SJSA1 (cell line): ENCODE results near the gene PPDPF. TPM values are rescaled to one million over a fixed set of nuclear protein-coding genes. Genes with fewer than 3 reads are reported as not detected.

Source experiments
- DNase-seq, 2 experiments: peaks; one replicate each; pipeline ENCODE4 v3.0.0-alpha.2; 2015 to 2020; ENCODE audit warnings: low spot score in 2 of 2, low read depth in 1 of 2
- H3K27ac ChIP-seq: fragments of 250-450 bp; sonication (Bioruptor Pico); 2 replicates; pipeline ENCODE4 v1.5.1; 2020; ENCODE audit warnings: mild to moderate bottlenecking, moderate library complexity
- H3K27me3 ChIP-seq: fragments of 250-450 bp; sonication (Bioruptor Pico); replicated peaks from 2 replicates; pipeline ENCODE4 v1.5.1; 2020; ENCODE audit warnings: mild to moderate bottlenecking, moderate library complexity
- H3K36me3 ChIP-seq: fragments of 250-450 bp; sonication (Bioruptor Pico); 2 replicates; pipeline ENCODE4 v1.5.1; 2020; ENCODE audit warnings: mild to moderate bottlenecking
- H3K4me1 ChIP-seq: fragments of 250-450 bp; sonication (Bioruptor Pico); replicated peaks from 2 replicates; pipeline ENCODE4 v1.6.1; 2021; ENCODE audit warnings: mild to moderate bottlenecking
- H3K4me3 ChIP-seq: fragments of 250-450 bp; sonication (Bioruptor Pico); 2 replicates; pipeline ENCODE4 v1.5.1; 2020; ENCODE audit warnings: mild to moderate bottlenecking
- H3K9me3 ChIP-seq: fragments of 250-450 bp; sonication (Bioruptor Pico); replicated peaks from 2 replicates; pipeline ENCODE4 v1.5.1; 2020; ENCODE audit warnings: mild to moderate bottlenecking
- total RNA-seq: library from RNA; depleted of rRNA; stranded (reverse); fragments of >200 nt; shearing (Covaris generic); gene quantifications from 2 replicates; pipeline ENCODE4 v1.2.3, GENCODE V29; 2014

Gene PPDPF
- total RNA-seq, 1 experiment from 2014 or later: 56.7 TPM

- Histone ChIP-seq H3K4me1 (peaks cover 17% of the 10 kb centered on the region), H3K9me3 (no peaks in the 10 kb centered on the region), H3K36me3 (peaks cover 17% of the 10 kb centered on the region), H3K27me3 (0 out of 2 replicates have a peak, but pooled peaks cover 3% of the 10 kb centered on the region), H3K4me3 (no peak overlapping the region), H3K27ac (no peak overlapping the region)
- DNase-seq: no peak
These were observed 2.9 kb upstream of the PPDPF start for GRCh38 chr20:63517376-63518309.

GRCh38 chr20:63518351-63518861, 2.2 kb upstream of the PPDPF start:
- peaks cover 4% of the 10 kb centered on the region; the same call in 1 of the 2 replicates for H3K9me3 ChIP-seq
- peaks cover 22% of the 10 kb centered on the region for H3K36me3 ChIP-seq
- 0 out of 2 replicates have a peak, but pooled peaks cover 3% of the 10 kb centered on the region for H3K27me3 ChIP-seq
- H3K4me3 ChIP-seq: no peak overlapping the region
- H3K4me1 ChIP-seq: peaks cover 17% of the 10 kb centered on the region
- H3K27ac ChIP-seq: no peak overlapping the region
- DNase-seq: no peak

GRCh38 chr20:63518946-63519667, 1.5 kb upstream of the PPDPF start:
- peak overlapping the region; percentile 91 for H3K4me3 ChIP-seq
- H3K9me3 ChIP-seq: peaks cover 5% of the 10 kb centered on the region; the same call in 1 of the 2 replicates
- H3K27ac ChIP-seq: no peak overlapping the region
- peaks cover 26% of the 10 kb centered on the region for H3K36me3 ChIP-seq
- 0 out of 2 replicates have a peak, but pooled peaks cover 3% of the 10 kb centered on the region for H3K27me3 ChIP-seq
- DNase-seq: peak in 1 of 2 experiments; percentile 47
- H3K4me1 ChIP-seq: peaks cover 17% of the 10 kb centered on the region

GRCh38 chr20:63519668-63520503, 679 bp upstream of the PPDPF start:
- peaks cover 5% of the 10 kb centered on the region; the same call in 1 of the 2 replicates for H3K9me3 ChIP-seq
- peaks cover 17% of the 10 kb centered on the region for H3K4me1 ChIP-seq
- H3K4me3 ChIP-seq: peak overlapping the region; percentile 91
- peak; percentile 52 to 80 for DNase-seq
- H3K27me3 ChIP-seq: 0 out of 2 replicates have a peak, but pooled peaks cover 3% of the 10 kb centered on the region
- H3K27ac ChIP-seq: no peak overlapping the region; the same call in 1 of the 2 replicates
- H3K36me3 ChIP-seq: peaks cover 26% of the 10 kb centered on the region

GRCh38 chr20:63520934-63521601, 503 bp downstream of the PPDPF start:
- no peaks in the 10 kb centered on the region for H3K27me3 ChIP-seq
- peak; percentile 64 to 76 for DNase-seq
- H3K9me3 ChIP-seq: peaks cover 5% of the 10 kb centered on the region; the same call in 1 of the 2 replicates
- H3K36me3 ChIP-seq: peaks cover 26% of the 10 kb centered on the region
- peaks cover 17% of the 10 kb centered on the region for H3K4me1 ChIP-seq
- H3K27ac ChIP-seq: peak overlapping the region; percentile 90
- peak overlapping the region; percentile 91 for H3K4me3 ChIP-seq

- peaks cover 17% of the 10 kb centered on the region for H3K4me1 ChIP-seq
- H3K27me3 ChIP-seq: no peaks in the 10 kb centered on the region
- no peak for DNase-seq
- H3K9me3 ChIP-seq: peaks cover 5% of the 10 kb centered on the region; the same call in 1 of the 2 replicates
- peaks cover 26% of the 10 kb centered on the region for H3K36me3 ChIP-seq
- peak overlapping the region; percentile 91 for H3K4me3 ChIP-seq
- peak overlapping the region; percentile 90; the same call in 1 of the 2 replicates for H3K27ac ChIP-seq
These were observed 1.0 kb downstream of the PPDPF start for GRCh38 chr20:63521602-63522001.

GRCh38 chr20:63522091-63522868, 1.7 kb downstream of the PPDPF start:
- H3K27me3 ChIP-seq: no peaks in the 10 kb centered on the region
- peak overlapping the region; percentile 9; the same call in 1 of the 2 replicates for H3K4me3 ChIP-seq
- H3K4me1 ChIP-seq: peaks cover 17% of the 10 kb centered on the region
- peaks cover 26% of the 10 kb centered on the region for H3K36me3 ChIP-seq
- H3K27ac ChIP-seq: no peak overlapping the region
- peaks cover 5% of the 10 kb centered on the region; the same call in 1 of the 2 replicates for H3K9me3 ChIP-seq
- no peak for DNase-seq

- no peak for DNase-seq
- H3K9me3 ChIP-seq: peaks cover 5% of the 10 kb centered on the region; the same call in 1 of the 2 replicates
- peaks cover 26% of the 10 kb centered on the region for H3K36me3 ChIP-seq
- H3K27me3 ChIP-seq: no peaks in the 10 kb centered on the region
- no peak overlapping the region for H3K27ac ChIP-seq
- H3K4me1 ChIP-seq: peaks cover 17% of the 10 kb centered on the region
- no peak overlapping the region for H3K4me3 ChIP-seq
These were observed 2.5 kb downstream of the PPDPF start for GRCh38 chr20:63522981-63523611.

- DNase-seq: no peak
- peaks cover 5% of the 10 kb centered on the region; the same call in 1 of the 2 replicates for H3K9me3 ChIP-seq
- H3K27ac ChIP-seq: no peak overlapping the region
- peaks cover 10% of the 10 kb centered on the region for H3K4me1 ChIP-seq
- no peak overlapping the region for H3K4me3 ChIP-seq
- no peaks in the 10 kb centered on the region for H3K27me3 ChIP-seq
- H3K36me3 ChIP-seq: peaks cover 26% of the 10 kb centered on the region
These were observed 4.6 kb downstream of the PPDPF start for GRCh38 chr20:63525185-63525584.

- H3K27ac ChIP-seq: no peak overlapping the region
- H3K4me3 ChIP-seq: no peak overlapping the region
- peaks cover 24% of the 10 kb centered on the region for H3K36me3 ChIP-seq
- peaks cover 5% of the 10 kb centered on the region; the same call in 1 of the 2 replicates for H3K9me3 ChIP-seq
- no peaks in the 10 kb centered on the region; the same call in 1 of the 2 replicates for H3K27me3 ChIP-seq
- DNase-seq: no peak
- H3K4me1 ChIP-seq: peaks cover 10% of the 10 kb centered on the region
These were observed 5.4 kb downstream of the PPDPF start for GRCh38 chr20:63525971-63526370.

- Histone ChIP-seq H3K27ac (no peak overlapping the region), H3K9me3 (peaks cover 5% of the 10 kb centered on the region; the same call in 1 of the 2 replicates), H3K36me3 (peaks cover 14% of the 10 kb centered on the region), H3K4me3 (no peak overlapping the region), H3K27me3 (no peaks in the 10 kb centered on the region; the same call in 1 of the 2 replicates), H3K4me1 (peaks cover 3% of the 10 kb centered on the region; the same call in 1 of the 2 replicates)
- no peak for DNase-seq
These were observed 6.6 kb downstream of the PPDPF start for GRCh38 chr20:63527184-63527583.
